K562 (cell line): ENCODE results near the gene PNPLA8. TPM values are rescaled to one million over a fixed set of nuclear protein-coding genes. Genes with fewer than 3 reads are reported as not detected.

Experiments used
- ATAC-seq: fragments of 200-7000 bp; cut with Tn5 transposase; 3 replicates; pipeline ENCODE4 v1.9.1; 2020; ENCODE audit warnings: moderate library complexity
- BruUV-seq: library from RNA; stranded (reverse); fragments of 400-500 nt; replicated peaks from 2 replicates; lab custom pipeline; 2021; lab: Mats Ljungman, UMichigan
- CTCF ChIA-PET: fragments of 300-600 bp; formaldehyde crosslinking; extraction: SDS; loops from one replicate; lab custom pipeline; 2021; ENCODE audit warnings: low intra/inter-chr PET ratio; lab: Yijun Ruan, JAX
- POLR2A ChIA-PET: fragments of 300-600, 350-650 bp; sonication (Branson Sonifier 250); formaldehyde crosslinking; extraction: SDS; loops from one replicate; lab custom pipeline; 2021; ENCODE audit warnings: antibody characterized with exemption, inconsistent platforms; lab: Yijun Ruan, JAX
- DNase-seq, 4 experiments: peaks; one replicate each; pipeline versions ENCODE4 v3.0.0 to v3.0.0-alpha.2; 2011 to 2018; ENCODE audit warnings: low spot score in 3 of 4, mixed read lengths in 3 of 4; ENCODE audit errors: extremely low read depth in 1 of 4
- FAIRE-seq: peaks from 2 replicates; lab custom pipeline; 2011; peaks lifted over from hg19 to GRCh38; lab: Jason Lieb, UNC
- H2AFZ ChIP-seq: 2 replicates; pipeline ENCODE4 v1.6.0; 2011; ENCODE audit warnings: low read depth, low read length, control low read depth, inconsistent platforms
- H3K27ac ChIP-seq: fragments of 200-600 bp; 3 replicates; pipeline ENCODE4 v1.8.0; 2011; ENCODE audit warnings: low read depth, mild to moderate bottlenecking, control low read depth, inconsistent platforms, low read length, moderate library complexity, mixed read lengths; ENCODE audit errors: extremely low read depth
- H3K27me3 ChIP-seq, 2 experiments: fragments of 300-600 bp in 1 of 2; 2 replicates in 1 of 2; 3 replicates in 1 of 2; pipeline versions ENCODE4 v1.6.0 to v1.8.0; 2011; ENCODE audit warnings: inconsistent platforms in 2 of 2, low read length in 2 of 2, mild to moderate bottlenecking in 1 of 2, mixed read lengths in 1 of 2, moderate library complexity in 1 of 2; ENCODE audit not compliant: control insufficient read depth in 2 of 2, insufficient read depth in 2 of 2
- H3K36me3 ChIP-seq: fragments of 300-600 bp; 3 replicates; pipeline ENCODE4 v1.8.0; 2011; ENCODE audit warnings: mild to moderate bottlenecking, low read length, inconsistent platforms; ENCODE audit not compliant: control insufficient read depth, insufficient read depth
- H3K4me1 ChIP-seq, 2 experiments: fragments of 200-600 bp in 1 of 2; replicated peaks in 1 of 2; 2 replicates in 1 of 2; 3 replicates in 1 of 2; pipeline versions ENCODE4 v1.5.1 to v1.8.0; 2011; ENCODE audit warnings: inconsistent platforms in 2 of 2, low read length in 2 of 2, mild to moderate bottlenecking in 1 of 2, mixed read lengths in 1 of 2, moderate library complexity in 1 of 2; ENCODE audit not compliant: control insufficient read depth in 2 of 2, insufficient read depth in 2 of 2
- H3K4me2 ChIP-seq: 2 replicates; pipeline ENCODE4 v1.6.1; 2011; ENCODE audit warnings: low read length, control low read depth, inconsistent platforms, mixed read lengths; ENCODE audit not compliant: insufficient read depth
- H3K4me3 ChIP-seq: fragments of 200-600 bp; sonication (generic), shearing (Covaris generic); 2 replicates; pipeline ENCODE4 v1.5.1; 2016; ENCODE audit warnings: control low read depth, inconsistent platforms
- H3K79me2 ChIP-seq: fragments of 200-600 bp; 3 replicates; pipeline ENCODE4 v1.8.0; 2011; ENCODE audit warnings: low read length, inconsistent platforms; ENCODE audit not compliant: control insufficient read depth, insufficient read depth
- H3K9ac ChIP-seq, 2 experiments: 2 replicates each; pipeline versions ENCODE4 v1.6.0 to v1.6.1; 2011; ENCODE audit warnings: low read depth in 2 of 2, low read length in 2 of 2, control low read depth in 1 of 2, inconsistent platforms in 1 of 2, mild to moderate bottlenecking in 1 of 2, mixed read lengths in 1 of 2; ENCODE audit not compliant: insufficient read depth in 1 of 2
- H3K9me1 ChIP-seq: one replicate; pipeline ENCODE4 v1.6.0; 2011; ENCODE audit warnings: inconsistent platforms, mild to moderate bottlenecking, low read length, moderate library complexity; ENCODE audit not compliant: control insufficient read depth, insufficient read depth
- H3K9me3 ChIP-seq: replicated peaks from 2 replicates; pipeline ENCODE4 v1.5.1; 2011; ENCODE audit warnings: low read depth, low read length, inconsistent platforms; ENCODE audit not compliant: control insufficient read depth, insufficient read depth
- H4K20me1 ChIP-seq: replicated peaks from 2 replicates; pipeline ENCODE4 v1.6.1; 2011; ENCODE audit warnings: low read length, inconsistent platforms, mixed read lengths; ENCODE audit not compliant: control insufficient read depth, insufficient read depth
- GTF2E2 ChIP-seq: fragments of 200-800 bp; sonication (Bioruptor generic); IDR thresholded peaks from 2 replicates; pipeline ENCODE4 v1.6.1; 2016; ENCODE audit warnings: missing genetic modification characterization, missing compliant biosample characterization
- HSF4 ChIP-seq: fragments of 250-450 bp; sonication (Bioruptor Pico); IDR thresholded peaks from 2 replicates; pipeline ENCODE4 v2.1.2; 2022; ENCODE audit warnings: mild to moderate bottlenecking, moderate library complexity, borderline replicate concordance
- MIER1 ChIP-seq: fragments of 450-650 bp; IDR thresholded peaks from 2 replicates; pipeline ENCODE4 v1.6.1; 2016; ENCODE audit warnings: antibody characterized with exemption, mild to moderate bottlenecking, low read depth
- ZNF212 ChIP-seq: fragments of 450-650 bp; formaldehyde crosslinking; IDR thresholded peaks from 2 replicates; pipeline ENCODE4 v1.4.0; 2020; ENCODE audit warnings: mild to moderate bottlenecking
- ZNF324 ChIP-seq: fragments of 250-450 bp; sonication (Bioruptor Pico); IDR thresholded peaks from 2 replicates; pipeline ENCODE4 v1.4.0; 2020; ENCODE audit warnings: mild to moderate bottlenecking
- WGBS: fragments of 100-300 bp; shearing (Covaris generic); methylation state at CpG from one replicate; pipeline ENCODE4 v1.1.6; 2016; ENCODE audit warnings: low coverage, mixed read lengths; ENCODE audit not compliant: insufficient coverage; ENCODE audit errors: missing lambda C conversion rate; 5-methylcytosine and 5-hydroxymethylcytosine counted together
- in situ Hi-C: fragments of 300-500 bp; cut with MboI; formaldehyde crosslinking; loops from 4 replicates; pipeline ENCODE4 v1.15.0; 2018; ENCODE audit warnings: inconsistent platforms, mixed read lengths
- intact Hi-C: fragments of 100-400 bp; cut with micrococcal nuclease; formaldehyde crosslinking; loops from 2 replicates; pipeline ENCODE4 v1.14.2; 2022
- polyA plus RNA-seq, 8 experiments: library from polyadenylated mRNA; depleted of rRNA in 4 of 8; stranded (reverse) in 5 of 8; unstranded in 3 of 8; fragments of >200 nt; fragmentation: Nextera tagmentation in 2 of 8; fragmentation: Illumina TruSeq in 1 of 8; extraction: Ambion mirVana in 2 of 8; extraction: Trizol in 1 of 8; gene quantifications; 2 replicates each; pipeline versions ENCODE4 v1.2.1 to v1.2.3, GENCODE V29; 2011 to 2014; ENCODE audit warnings: inconsistent platforms in 1 of 8, missing spikeins in 1 of 8
- total RNA-seq, 7 experiments: library from RNA; depleted of rRNA in 6 of 7; stranded (reverse); fragments of >200 nt in 6 of 7; fragmentation: Illumina TruSeq in 2 of 7; extraction: Trizol in 2 of 7; gene quantifications; 2 replicates each; pipeline versions ENCODE4 v1.2.1 to v1.2.3, GENCODE V29; 2011 to 2021; ENCODE audit warnings: low replicate concordance in 1 of 7
- TF ChIP-seq, protein P1 (sequence below), 2 experiments: fragments of 450-650 bp; formaldehyde crosslinking in 1 of 2; IDR thresholded peaks; 2 replicates each; pipeline versions ENCODE4 v1.4.0 to v1.6.1; 2014 to 2020; ENCODE audit warnings: mild to moderate bottlenecking in 2 of 2, borderline replicate concordance in 1 of 2, low read depth in 1 of 2
- TF ChIP-seq, protein P2 (sequence below): fragments of 200-800 bp; sonication (Bioruptor generic); IDR thresholded peaks from 2 replicates; pipeline ENCODE4 v1.6.1; 2016; ENCODE audit warnings: missing genetic modification characterization, missing compliant biosample characterization

PNPLA8 gene
- total and polyA plus RNA-seq, 9 of the 15 experiments (the other 6 are each of a cell fraction or from before 2014, with no cell fraction given), result 12.8 to 27.6 (median 16.3) TPM

DNA sequence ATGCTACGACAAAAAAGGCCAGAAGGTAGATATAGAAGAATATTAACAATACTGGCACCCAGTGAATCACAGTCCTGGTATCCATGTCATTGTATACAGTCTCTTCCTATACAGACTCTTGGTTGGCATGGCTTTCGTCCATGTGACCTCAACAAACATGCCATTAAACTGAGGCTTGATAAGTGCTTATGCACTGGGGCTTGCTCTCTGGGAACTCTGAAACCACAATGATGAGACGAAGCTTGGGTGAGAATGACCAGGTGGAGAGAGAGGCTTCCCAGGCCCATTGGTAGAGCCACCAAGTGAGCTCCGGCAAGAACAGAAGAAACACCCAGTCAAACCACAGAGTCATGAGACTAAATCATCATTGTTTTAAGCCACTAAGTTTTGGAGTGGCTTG is 33.2 kb downstream of the PNPLA8 start:
- Histone ChIP-seq H3K27ac (no peak overlapping the region), H3K9me3 (no peaks in the 10 kb centered on the region), H3K36me3 (peaks cover 6% of the 10 kb centered on the region; the same call in 2 of the 3 replicates), H3K4me3 (no peak overlapping the region), H2AFZ (no peak overlapping the region), H3K27me3 (no peaks in the 10 kb centered on the region), H3K4me1 (peaks cover 0 to 11% of the 10 kb centered on the region in 2 experiments; a peak in 4 of 5 replicates), H3K9me1 (no peaks in the 10 kb centered on the region), H3K9ac (no peak overlapping the region), H3K79me2 (no peaks in the 10 kb centered on the region), H3K4me2 (no peak overlapping the region), H4K20me1 (no peaks in the 10 kb centered on the region)
- FAIRE-seq, result no peak
- ATAC-seq, result no peak
- ChIA-PET CTCF (interaction anchor here (0.6 kb wide), 1 partner anchor 11 kb away, joined by 3 read pairs; no protein-coding TSS in a partner anchor), POLR2A (interaction anchor here (0.5 to 1.6 kb wide), 2 partner anchors 12 to 32 kb away, joined by 4 to 6 read pairs; no protein-coding TSS in a partner anchor)
- 62% methylated on average over 4 of the region's 4 CpGs for WGBS
- intact Hi-C loops (loop anchor here (10.0 kb wide), 1 partner anchor 108 kb away; no protein-coding TSS in a partner anchor), in situ Hi-C loops (no loop called here)
- no peak for DNase-seq
- BruUV-seq, result no TSS peak
- no peak for TF ChIP-seq GTF2E2
- TF ChIP-seq, protein P1, sequence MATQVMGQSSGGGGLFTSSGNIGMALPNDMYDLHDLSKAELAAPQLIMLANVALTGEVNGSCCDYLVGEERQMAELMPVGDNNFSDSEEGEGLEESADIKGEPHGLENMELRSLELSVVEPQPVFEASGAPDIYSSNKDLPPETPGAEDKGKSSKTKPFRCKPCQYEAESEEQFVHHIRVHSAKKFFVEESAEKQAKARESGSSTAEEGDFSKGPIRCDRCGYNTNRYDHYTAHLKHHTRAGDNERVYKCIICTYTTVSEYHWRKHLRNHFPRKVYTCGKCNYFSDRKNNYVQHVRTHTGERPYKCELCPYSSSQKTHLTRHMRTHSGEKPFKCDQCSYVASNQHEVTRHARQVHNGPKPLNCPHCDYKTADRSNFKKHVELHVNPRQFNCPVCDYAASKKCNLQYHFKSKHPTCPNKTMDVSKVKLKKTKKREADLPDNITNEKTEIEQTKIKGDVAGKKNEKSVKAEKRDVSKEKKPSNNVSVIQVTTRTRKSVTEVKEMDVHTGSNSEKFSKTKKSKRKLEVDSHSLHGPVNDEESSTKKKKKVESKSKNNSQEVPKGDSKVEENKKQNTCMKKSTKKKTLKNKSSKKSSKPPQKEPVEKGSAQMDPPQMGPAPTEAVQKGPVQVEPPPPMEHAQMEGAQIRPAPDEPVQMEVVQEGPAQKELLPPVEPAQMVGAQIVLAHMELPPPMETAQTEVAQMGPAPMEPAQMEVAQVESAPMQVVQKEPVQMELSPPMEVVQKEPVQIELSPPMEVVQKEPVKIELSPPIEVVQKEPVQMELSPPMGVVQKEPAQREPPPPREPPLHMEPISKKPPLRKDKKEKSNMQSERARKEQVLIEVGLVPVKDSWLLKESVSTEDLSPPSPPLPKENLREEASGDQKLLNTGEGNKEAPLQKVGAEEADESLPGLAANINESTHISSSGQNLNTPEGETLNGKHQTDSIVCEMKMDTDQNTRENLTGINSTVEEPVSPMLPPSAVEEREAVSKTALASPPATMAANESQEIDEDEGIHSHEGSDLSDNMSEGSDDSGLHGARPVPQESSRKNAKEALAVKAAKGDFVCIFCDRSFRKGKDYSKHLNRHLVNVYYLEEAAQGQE (IDR thresholded peaks at IDR 0.05; ENCODE audit: borderline replicate concordance), result no peak
- TF ChIP-seq, protein P1 (CRISPR knock-in tag; IDR thresholded peaks at IDR 0.05; ENCODE audit: low read depth), result no peak
- TF ChIP-seq ZNF324, result no peak
- TF ChIP-seq ZNF212 (CRISPR knock-in tag), result no peak
- no peak for TF ChIP-seq HSF4 (CRISPR knock-in tag)
- TF ChIP-seq MIER1, result no peak
- TF ChIP-seq, protein P2, sequence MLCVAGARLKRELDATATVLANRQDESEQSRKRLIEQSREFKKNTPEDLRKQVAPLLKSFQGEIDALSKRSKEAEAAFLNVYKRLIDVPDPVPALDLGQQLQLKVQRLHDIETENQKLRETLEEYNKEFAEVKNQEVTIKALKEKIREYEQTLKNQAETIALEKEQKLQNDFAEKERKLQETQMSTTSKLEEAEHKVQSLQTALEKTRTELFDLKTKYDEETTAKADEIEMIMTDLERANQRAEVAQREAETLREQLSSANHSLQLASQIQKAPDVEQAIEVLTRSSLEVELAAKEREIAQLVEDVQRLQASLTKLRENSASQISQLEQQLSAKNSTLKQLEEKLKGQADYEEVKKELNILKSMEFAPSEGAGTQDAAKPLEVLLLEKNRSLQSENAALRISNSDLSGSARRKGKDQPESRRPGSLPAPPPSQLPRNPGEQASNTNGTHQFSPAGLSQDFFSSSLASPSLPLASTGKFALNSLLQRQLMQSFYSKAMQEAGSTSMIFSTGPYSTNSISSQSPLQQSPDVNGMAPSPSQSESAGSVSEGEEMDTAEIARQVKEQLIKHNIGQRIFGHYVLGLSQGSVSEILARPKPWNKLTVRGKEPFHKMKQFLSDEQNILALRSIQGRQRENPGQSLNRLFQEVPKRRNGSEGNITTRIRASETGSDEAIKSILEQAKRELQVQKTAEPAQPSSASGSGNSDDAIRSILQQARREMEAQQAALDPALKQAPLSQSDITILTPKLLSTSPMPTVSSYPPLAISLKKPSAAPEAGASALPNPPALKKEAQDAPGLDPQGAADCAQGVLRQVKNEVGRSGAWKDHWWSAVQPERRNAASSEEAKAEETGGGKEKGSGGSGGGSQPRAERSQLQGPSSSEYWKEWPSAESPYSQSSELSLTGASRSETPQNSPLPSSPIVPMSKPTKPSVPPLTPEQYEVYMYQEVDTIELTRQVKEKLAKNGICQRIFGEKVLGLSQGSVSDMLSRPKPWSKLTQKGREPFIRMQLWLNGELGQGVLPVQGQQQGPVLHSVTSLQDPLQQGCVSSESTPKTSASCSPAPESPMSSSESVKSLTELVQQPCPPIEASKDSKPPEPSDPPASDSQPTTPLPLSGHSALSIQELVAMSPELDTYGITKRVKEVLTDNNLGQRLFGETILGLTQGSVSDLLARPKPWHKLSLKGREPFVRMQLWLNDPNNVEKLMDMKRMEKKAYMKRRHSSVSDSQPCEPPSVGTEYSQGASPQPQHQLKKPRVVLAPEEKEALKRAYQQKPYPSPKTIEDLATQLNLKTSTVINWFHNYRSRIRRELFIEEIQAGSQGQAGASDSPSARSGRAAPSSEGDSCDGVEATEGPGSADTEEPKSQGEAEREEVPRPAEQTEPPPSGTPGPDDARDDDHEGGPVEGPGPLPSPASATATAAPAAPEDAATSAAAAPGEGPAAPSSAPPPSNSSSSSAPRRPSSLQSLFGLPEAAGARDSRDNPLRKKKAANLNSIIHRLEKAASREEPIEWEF (CRISPR knock-in tag), result no peak
